Heart left ventricle (tissue), 13 donors: ENCODE measurements around the gene MACROH2A2.

Source experiments
- POLR2A ChIP-seq, 2 donors: fragments of 450-650 bp; IDR thresholded peaks; one replicate each; pipeline ENCODE4 v1.6.1; 2017; ENCODE audit warnings: antibody characterized with exemption in 2 of 2, mild to moderate bottlenecking in 2 of 2, moderate library complexity in 2 of 2
- TF ChIP-seq, protein P1 (sequence below), 12 donors: fragments of 200-600 bp; sonication (generic) in 4 of 12; IDR thresholded peaks; one replicate each; pipeline versions ENCODE4 v1.5.0 to v1.8.0; 2018 to 2022; ENCODE audit warnings: antibody characterized with exemption in 12 of 12, mild to moderate bottlenecking in 5 of 12
- donor health status: ischemic (EF 13 %, LVEDD 7.1; RV severe dilation, severe dysfunction).
- donor health status: DM: no; HTN: yes; CAD: no.
- donor health status: DM: no; HTN: no; CAD: no.
- donor health status: ischemic (EF 25% LVEDD 6.9; RV normal size, moderate dysfunction).
- donor health status: ischemic (EF 25% LVEDD 5.7; RV mildly dilated, moderate dysfunction).
- donor health status: ischemic (EF 35%, LVEDD 5.7; RV mildly dilated, moderate dysfunction).
- donor health status: nonischemic (EF 11% LVEDD 7.7; RV severe dilation, severe dysfunction).
- donor health status: DM: yes; HTN: yes; CAD: no.
- donor health status: PGD.
- donor health status: ischemic (EF 29% LVEDD 5.4; RV normal size, mild dysfunction).
- donor health status: nonischemic (EF 23%, LVEDD 6.1; RV moderate dilation, normal function).

DNA sequence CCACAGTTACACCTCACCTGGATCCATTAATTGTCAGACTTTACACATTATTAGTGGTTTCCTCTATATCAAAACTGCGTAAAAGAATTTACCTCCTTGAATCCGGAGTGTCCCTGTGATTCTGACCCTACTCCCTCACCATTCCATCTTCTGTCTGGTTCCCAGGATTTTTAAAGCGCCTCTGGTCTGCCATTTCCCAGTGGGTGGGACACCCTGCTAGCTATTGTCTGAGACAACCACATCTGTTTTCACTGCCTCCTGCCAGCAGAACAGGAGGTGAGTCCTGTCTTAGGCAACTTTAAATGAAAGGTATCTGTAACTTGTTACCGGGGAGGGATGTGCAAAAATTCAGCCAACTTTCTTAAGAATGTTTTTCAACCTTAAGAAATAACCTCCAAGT lies 2.3 kb downstream of the MACROH2A2 start:
- TF ChIP-seq, protein P1, sequence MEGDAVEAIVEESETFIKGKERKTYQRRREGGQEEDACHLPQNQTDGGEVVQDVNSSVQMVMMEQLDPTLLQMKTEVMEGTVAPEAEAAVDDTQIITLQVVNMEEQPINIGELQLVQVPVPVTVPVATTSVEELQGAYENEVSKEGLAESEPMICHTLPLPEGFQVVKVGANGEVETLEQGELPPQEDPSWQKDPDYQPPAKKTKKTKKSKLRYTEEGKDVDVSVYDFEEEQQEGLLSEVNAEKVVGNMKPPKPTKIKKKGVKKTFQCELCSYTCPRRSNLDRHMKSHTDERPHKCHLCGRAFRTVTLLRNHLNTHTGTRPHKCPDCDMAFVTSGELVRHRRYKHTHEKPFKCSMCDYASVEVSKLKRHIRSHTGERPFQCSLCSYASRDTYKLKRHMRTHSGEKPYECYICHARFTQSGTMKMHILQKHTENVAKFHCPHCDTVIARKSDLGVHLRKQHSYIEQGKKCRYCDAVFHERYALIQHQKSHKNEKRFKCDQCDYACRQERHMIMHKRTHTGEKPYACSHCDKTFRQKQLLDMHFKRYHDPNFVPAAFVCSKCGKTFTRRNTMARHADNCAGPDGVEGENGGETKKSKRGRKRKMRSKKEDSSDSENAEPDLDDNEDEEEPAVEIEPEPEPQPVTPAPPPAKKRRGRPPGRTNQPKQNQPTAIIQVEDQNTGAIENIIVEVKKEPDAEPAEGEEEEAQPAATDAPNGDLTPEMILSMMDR (IDR thresholded peaks at IDR 0.05), result no peak
- TF ChIP-seq POLR2A (IDR thresholded peaks at IDR 0.05), result no peak
